GM18519 (cell line): ENCODE results near the gene LIPC.

Experiments
- ATAC-seq: cut with Tn5 transposase; IDR thresholded peaks from one replicate; pipeline ENCODE4 v1.9.1; 2021; ENCODE audit warnings: mild to moderate bottlenecking, moderate library complexity; ENCODE audit not compliant: unreplicated experiment, low FRiP score

Gene LIPC

DNA sequence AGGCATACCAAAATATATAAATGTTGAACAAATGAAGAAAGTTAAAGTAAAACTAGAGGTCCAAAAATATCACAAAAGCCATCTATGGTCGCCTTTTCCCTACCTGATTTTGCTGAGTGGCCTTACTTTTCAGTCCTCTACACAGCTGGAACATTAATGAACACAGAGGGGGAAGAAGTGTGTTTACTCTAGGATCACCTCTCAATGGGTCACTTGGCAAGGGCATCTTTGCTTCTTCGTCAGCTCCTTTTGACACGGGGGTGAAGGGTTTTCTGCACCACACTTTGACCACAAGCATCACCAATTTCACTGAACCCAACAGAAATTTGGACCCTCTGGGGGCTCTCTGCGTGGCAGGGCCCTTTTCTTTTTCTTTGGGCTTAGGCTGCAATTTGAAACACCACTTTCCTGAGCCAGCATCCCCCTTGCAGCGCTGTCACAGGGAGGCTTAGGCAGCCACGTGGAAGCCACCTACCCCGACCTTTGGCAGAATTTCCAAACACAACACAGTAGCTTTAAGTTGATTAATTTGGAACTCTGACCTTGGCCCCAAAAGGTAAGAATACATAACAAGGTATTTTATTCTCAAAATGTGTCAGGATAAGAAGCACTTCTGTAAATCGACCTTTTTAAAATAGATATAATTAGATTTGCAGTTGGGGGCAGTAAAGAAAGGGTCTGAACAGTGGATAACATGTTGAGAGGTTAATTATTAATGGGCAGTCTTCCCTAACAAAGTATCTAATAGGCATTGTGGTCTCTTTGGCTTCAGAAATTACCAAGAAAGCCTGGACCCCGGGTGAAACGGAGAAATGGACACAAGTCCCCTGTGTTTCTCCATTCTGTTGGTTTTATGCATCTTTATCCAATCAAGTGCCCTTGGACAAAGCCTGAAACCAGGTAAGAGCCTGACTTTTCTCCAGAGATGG is at the start of gene LIPC:
TSS of gene LIPC (plus strand) at position 771 of the 929 bp plus-strand sequence. CDS start at position 813, 42 bp downstream.
- no peak for ATAC-seq

- ATAC-seq: no peak
Observed at GRCh38 chr15:58383876-58384275, 47.9 kb upstream of the LIPC start.

GRCh38 chr15:58384667-58385066 is 47.1 kb upstream of the LIPC start:
- no peak for ATAC-seq

GRCh38 chr15:58386081-58386480 is 45.7 kb upstream of the LIPC start:
- no peak for ATAC-seq

DNA sequence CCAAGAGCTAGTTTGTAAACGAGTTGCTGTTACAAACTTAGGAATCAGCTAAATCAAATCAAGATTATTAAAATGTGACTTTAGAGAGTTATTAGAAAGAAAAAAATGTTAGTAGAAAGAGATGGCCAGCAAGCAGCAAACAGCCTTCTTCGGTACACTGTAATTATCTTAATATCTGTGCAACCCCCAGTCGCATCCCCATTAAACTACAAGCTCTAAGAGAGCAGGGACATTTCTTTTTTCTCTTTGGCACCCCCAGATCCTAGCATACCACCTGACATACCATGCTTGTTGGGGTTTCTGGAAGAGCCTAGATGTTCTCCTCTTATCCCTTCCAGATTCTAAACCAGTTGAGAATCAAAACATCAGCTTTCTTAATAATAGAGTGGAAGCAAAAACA is 45.1 kb upstream of the LIPC start:
- ATAC-seq: no peak

GRCh38 chr15:58387130-58387529 is 44.7 kb upstream of the LIPC start:
- ATAC-seq: no peak

GRCh38 chr15:58388211-58388610 is 43.6 kb upstream of the LIPC start:
- no peak for ATAC-seq

- ATAC-seq: no peak
Observed at GRCh38 chr15:58390118-58390517, 41.7 kb upstream of the LIPC start.

- ATAC-seq: no peak
Observed at GRCh38 chr15:58390655-58391054, 41.1 kb upstream of the LIPC start.

DNA sequence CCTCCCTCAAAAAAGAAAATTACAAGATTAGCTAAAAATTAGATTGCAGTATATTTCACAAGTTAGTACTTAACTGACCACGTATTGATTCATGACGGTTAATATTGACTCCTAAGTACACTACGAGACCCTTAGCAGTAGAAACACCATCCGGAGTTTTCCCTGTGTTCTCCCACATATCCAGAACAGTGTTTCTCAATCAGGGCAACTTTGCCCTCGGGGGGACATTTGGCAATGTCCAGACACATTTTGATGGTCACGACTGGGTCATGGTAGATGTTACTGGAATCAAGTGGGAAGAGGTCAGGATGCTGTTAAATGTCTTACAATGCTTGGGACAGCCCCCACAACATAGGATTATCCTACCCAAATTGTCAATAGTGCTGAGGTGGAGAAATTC is 40.7 kb upstream of the LIPC start:
- ATAC-seq: no peak

DNA sequence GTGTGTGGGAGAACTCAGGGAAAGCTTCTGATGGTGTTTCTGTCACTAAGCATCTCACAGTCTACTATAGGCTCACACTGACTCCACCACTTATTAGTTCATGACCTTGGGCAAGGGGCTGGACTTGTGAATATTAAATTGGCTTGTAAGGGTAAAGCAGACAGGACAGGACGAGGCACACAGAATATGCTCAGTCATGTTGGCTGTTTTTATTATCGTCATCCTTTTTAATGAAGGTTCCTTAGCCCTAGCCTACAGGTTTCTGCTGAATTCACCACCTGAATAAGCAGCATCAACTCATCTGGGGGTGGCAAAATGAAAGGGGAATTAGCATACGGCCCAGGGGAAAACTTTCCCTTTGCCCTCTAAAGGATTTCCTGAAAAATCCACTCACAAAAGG is 39.6 kb upstream of the LIPC start:
- ATAC-seq: no peak

DNA sequence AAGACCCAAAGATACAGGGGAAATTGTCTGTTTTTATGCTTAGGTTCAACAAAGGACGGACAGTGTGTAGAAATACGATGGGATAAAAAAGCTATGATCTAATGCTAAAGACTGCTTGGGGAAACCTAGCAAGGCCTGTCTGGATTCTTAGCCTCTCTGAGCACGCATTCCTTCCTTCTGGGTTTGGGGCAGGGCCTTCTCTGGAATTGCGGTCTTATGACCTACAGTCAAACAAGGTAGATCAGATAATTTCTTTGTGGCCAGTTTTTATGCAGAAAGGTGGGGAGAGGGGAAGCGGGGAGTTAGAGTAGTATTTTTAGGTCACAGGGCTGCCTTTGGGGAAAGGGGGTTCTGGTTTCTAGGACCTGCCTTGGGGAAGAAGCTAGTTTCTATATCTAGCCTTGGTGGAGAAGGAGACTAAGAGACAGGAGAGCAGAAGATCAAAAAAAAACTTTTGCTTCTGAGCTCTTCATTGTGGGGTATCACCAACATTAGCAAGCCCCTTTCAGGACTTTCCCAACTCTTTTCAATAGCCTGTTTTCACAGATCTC is 39.1 kb upstream of the LIPC start:
- no peak for ATAC-seq

- ATAC-seq: no peak
Observed at GRCh38 chr15:58393241-58393662, 38.5 kb upstream of the LIPC start.

GRCh38 chr15:58396181-58396580 is 35.6 kb upstream of the LIPC start:
- ATAC-seq: no peak

DNA sequence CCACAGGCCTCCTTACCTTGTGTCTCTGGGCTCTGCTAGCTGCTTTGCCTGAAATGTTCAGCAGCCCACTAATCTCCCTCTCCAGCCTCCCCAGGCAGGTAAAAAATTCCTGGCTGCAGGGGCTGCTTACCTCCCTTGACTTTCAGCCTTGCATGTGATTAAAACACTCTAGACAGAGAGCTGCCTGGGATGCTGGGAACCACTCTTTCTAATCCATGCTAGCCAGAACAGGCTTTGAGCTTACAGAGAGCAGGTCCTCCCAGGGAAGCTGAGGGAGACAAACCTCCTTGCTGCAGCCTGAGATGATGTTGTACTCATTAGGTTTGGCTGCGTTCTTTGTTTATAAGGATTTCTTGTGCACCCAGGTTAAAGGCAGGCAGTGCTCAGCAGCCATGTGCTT is 33.7 kb upstream of the LIPC start:
- ATAC-seq: no peak

DNA sequence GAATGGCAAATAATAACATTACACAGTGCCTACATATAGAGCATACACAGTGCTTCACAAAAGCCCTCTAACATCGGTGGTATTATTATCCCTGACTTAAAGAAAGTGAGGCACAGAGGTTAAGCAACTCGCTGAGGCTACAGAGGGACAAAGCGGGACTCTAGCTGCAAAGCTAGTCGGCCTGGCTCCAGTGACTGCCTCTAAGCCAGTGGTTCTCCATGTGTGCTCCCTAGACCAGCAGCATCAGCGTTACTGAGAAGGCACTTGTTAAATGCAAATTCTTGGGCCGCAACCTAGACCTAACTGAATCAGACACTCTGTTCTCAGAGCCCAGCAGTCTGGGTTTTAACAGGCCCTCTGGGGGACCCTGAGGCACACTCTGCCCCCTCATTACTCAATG is 33.1 kb upstream of the LIPC start:
- ATAC-seq: no peak

DNA sequence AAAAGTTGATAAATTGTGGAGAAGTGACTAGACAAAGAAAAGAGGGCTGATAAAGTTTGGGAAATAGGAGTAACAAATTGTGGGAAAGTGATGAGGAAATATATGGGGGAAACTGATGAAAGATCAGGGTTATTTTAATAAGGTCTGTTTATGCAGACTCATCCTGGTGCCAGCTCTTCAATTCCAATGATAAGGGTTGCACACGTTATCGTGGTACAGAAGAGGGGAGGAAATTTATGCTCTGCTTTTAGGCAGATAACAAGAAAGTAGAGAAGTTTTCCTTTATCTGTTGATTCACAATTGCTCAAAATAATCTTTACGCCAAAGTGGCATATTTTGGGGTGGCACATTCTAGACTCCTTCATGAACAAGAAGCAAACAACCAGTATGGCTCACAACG is 32.1 kb upstream of the LIPC start:
- ATAC-seq: no peak

- ATAC-seq: no peak
Observed at GRCh38 chr15:58401276-58401675, 30.5 kb upstream of the LIPC start.

DNA sequence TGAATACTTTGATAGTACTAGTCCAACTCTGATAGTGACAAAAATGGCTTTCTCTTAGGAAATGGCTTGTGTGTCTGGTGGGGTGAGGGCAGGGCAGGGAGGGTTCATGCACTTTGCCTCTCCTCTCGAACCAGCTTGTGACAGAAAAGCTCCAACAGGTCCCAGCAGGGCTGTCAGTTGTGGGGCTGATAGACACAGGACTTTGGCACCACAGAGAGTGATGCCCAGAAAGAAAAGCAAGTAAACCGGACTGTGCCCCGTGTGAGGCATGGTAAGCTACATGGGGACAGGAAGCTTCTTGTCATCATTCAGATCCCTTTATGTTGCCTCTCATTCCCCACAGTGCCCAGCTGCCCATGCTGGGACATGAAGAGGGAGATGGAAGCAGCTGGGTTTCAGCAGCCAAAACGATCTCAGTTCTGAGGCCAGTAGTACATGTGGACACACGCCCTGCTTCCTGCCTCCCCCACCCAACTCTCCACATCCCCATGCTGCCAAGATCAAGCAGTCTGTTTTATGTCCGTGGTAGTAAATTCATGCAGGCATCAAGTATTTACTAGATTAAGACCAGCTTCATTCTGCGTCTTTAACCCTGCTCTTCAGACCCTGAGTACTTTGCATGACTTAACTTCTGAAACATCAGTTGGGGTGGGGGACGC is 29.7 kb upstream of the LIPC start:
- ATAC-seq: no peak

- no peak for ATAC-seq
Observed at GRCh38 chr15:58403581-58403980, 28.2 kb upstream of the LIPC start.

- ATAC-seq: no peak
Observed at GRCh38 chr15:58404020-58404419, 27.8 kb upstream of the LIPC start.

DNA sequence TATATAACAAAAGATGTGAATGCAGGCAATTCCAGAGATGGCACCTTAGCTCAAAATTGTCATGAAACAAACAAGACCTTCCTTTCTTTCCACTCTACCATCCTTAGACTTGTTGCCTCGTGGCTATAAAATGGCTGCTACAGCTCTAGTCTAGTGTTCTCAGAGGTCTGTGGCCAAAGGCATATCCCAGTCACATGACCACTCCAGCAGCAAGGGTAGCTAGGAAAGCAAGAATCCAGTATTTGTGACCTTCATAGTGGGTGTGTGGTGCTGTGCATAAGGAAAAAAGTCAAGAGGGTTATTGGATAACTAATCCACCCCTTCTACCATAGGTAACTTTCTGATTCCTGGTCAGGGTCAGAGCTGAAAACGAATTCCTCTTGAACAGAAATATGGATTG is 27.1 kb upstream of the LIPC start:
- no peak for ATAC-seq
